ENCODE measurements around the gene TADA2B. TPM values are rescaled to one million over a fixed set of nuclear protein-coding genes. Genes with fewer than 3 reads are reported as not detected.
A peak's percentile ranks its signal among the peaks of the same experiment; 100 is the strongest.

The TADA2B gene
- total and polyA plus RNA-seq, 10 of the 15 experiments (the other 5 are each of a cell fraction or from before 2014, with no cell fraction given): 0.66 to 12.0 (median 5.6) TPM

- ChIA-PET CTCF (interaction anchor here (1.0 to 9.1 kb wide), 7 partner anchors 13 to 329 kb away, joined by 3 to 210 read pairs (median 7); partner anchors contain the start of gene GRPEL1), POLR2A (interaction anchor here (0.9 to 7.2 kb wide), 6 partner anchors 17 to 329 kb away, joined by 3 to 88 read pairs (median 4); partner anchors contain the start of gene GRPEL1), RAD21 (ENCODE audit: unreplicated experiment) (interaction anchor here (1.0 to 4.7 kb wide), 5 partner anchors 13 to 71 kb away, joined by 3 to 87 read pairs (median 4); partner anchors contain the start of gene GRPEL1), SMC1A (ENCODE audit: uncharacterized antibody, unreplicated experiment) (interaction anchor here (0.7 to 5.6 kb wide), 9 partner anchors 12 to 194 kb away, joined by 3 to 79 read pairs (median 3); partner anchors contain the start of gene GRPEL1)
- Histone ChIP-seq H3K4me3 (peak overlapping the region; percentile 83), H3K9ac (ENCODE audit: control insufficient read depth, insufficient read depth, low read length) (peak overlapping the region; percentile 50; the same call in 1 of the 2 replicates), H3K4me1 (ENCODE audit: control insufficient read depth, insufficient read depth, low read length) (peaks cover 27% of the 10 kb centered on the region), H2AFZ (ENCODE audit: control insufficient read depth, low read depth, low read length) (no peak overlapping the region), H3K27ac (ENCODE audit: control insufficient read depth, insufficient read depth) (peak overlapping the region; percentile 61; the same call in 1 of the 2 replicates), H3K4me2 (ENCODE audit: control insufficient read depth, insufficient read depth) (peak overlapping the region; percentile 98), H3K9me3 (replicated peaks; ENCODE audit: control insufficient read depth, insufficient read depth, low read length) (no peaks in the 10 kb centered on the region), H3K27me3 (replicated peaks in 1 of 2; ENCODE audit: control insufficient read depth in 2 of 2, insufficient read depth in 2 of 2, low read length in 1 of 2) (peaks cover 0 to 2% of the 10 kb centered on the region in 2 experiments; a peak in 1 of 4 replicates), H3K36me3 (ENCODE audit: control insufficient read depth in 2 of 2, insufficient read depth in 2 of 2, low read length in 1 of 2) (no peaks in the 10 kb centered on the region), H4K20me1 (ENCODE audit: control insufficient read depth, insufficient read depth) (peaks cover 10% of the 10 kb centered on the region; the same call in 1 of the 2 replicates), H3K79me2 (ENCODE audit: control insufficient read depth, insufficient read depth, low read length) (peaks cover 49% of the 10 kb centered on the region)
- no TSS peak for BruUV-seq (replicated peaks)
- DNase-seq (ENCODE audit: low read depth, low spot score) (no peak), ATAC-seq (no peak), FAIRE-seq (no peak)
- in situ Hi-C loops (cut with MboI) (no loop called here), intact Hi-C loops (cut with micrococcal nuclease; ENCODE audit: unreplicated experiment) (loop anchor here (2.0 to 5.0 kb wide), 2 partner anchors 13 to 138 kb away; partner anchors contain the start of gene TBC1D14)
- 2% methylated on average over 8 of the region's 8 CpGs for WGBS (ENCODE audit: insufficient coverage, insufficient replicate concordance, low lambda C conversion rate, missing lambda C conversion rate)
- TF ChIP-seq RAD21 (IDR thresholded peaks at IDR 0.05; ENCODE audit: insufficient read depth, low read depth, low read length) (no peak), MYC (IDR thresholded peaks at IDR 0.05; ENCODE audit: insufficient read depth, insufficient read length, insufficient replicate concordance, low read length, severe bottlenecking) (no peak), MTA2 (IDR thresholded peaks at IDR 0.05; ENCODE audit: low read depth) (no peak), RB1 (IDR thresholded peaks at IDR 0.05; ENCODE audit: borderline replicate concordance) (no peak), SMARCA5 (IDR thresholded peaks at IDR 0.05) (no peak), HDGF (IDR thresholded peaks at IDR 0.05) (no peak), BCL11A (IDR thresholded peaks at IDR 0.05; ENCODE audit: low read depth, low read length) (no peak), ZSCAN29 (IDR thresholded peaks at IDR 0.05) (no peak)
Measured at GRCh38 chr4:7045553-7045952, 2.4 kb downstream of the TADA2B start.

Measured in GM12878 (cell line).